Upper lobe of left lung (tissue), 6 donors: Measurements from ENCODE around the gene CLDN25. TPM values are rescaled to one million over a fixed set of nuclear protein-coding genes. Genes with fewer than 3 reads are reported as not detected.
"Not testable (repeated sequence)": the region's sequence is repeated elsewhere in the genome, so short reads cannot be mapped to it uniquely, and the experiment has no call there.

Experiments
- ATAC-seq, 2 donors: fragments of 200-7000 bp; cut with Tn5 transposase; one replicate each; pipeline ENCODE4 v1.9.1; 2022; ENCODE audit warnings: mild to moderate bottlenecking in 2 of 2, moderate library complexity in 2 of 2; ENCODE audit not compliant: low FRiP score in 2 of 2
- DNase-seq, 2 donors: peaks; one replicate each; pipeline ENCODE4 v3.0.0-alpha.2; 2019 to 2020
- H3K27ac ChIP-seq, 4 donors: fragments of 200-600 bp; sonication (generic); one replicate each; pipeline ENCODE4 v1.5.1; 2016 to 2019
- H3K27me3 ChIP-seq, 4 donors: fragments of 200-600 bp; sonication (generic); one replicate each; pipeline ENCODE4 v1.5.1; 2017 to 2019
- H3K36me3 ChIP-seq, 4 donors: fragments of 200-600 bp; sonication (generic); one replicate each; pipeline ENCODE4 v1.5.1; 2016 to 2019
- H3K4me1 ChIP-seq, 4 donors: fragments of 200-600 bp; sonication (generic); one replicate each; pipeline ENCODE4 v1.5.1; 2018 to 2019
- H3K4me3 ChIP-seq, 4 donors: fragments of 200-600 bp; sonication (generic); one replicate each; pipeline ENCODE4 v1.5.1; 2017 to 2019; ENCODE audit warnings: mild to moderate bottlenecking in 2 of 4, moderate library complexity in 1 of 4
- H3K9me3 ChIP-seq, 4 donors: fragments of 200-600 bp; sonication (generic); one replicate each; pipeline ENCODE4 v1.5.1; 2018 to 2019
- CTCF ChIP-seq, 6 experiments: fragments of 450-650 bp in 4 of 6; fragments of 200-600 bp in 2 of 6; sonication (generic) in 2 of 6; IDR thresholded peaks; one replicate each; pipeline ENCODE4 v1.5.1; 2016 to 2019; ENCODE audit warnings: antibody characterized with exemption in 6 of 6
- EP300 ChIP-seq, 4 donors: sonication (generic); formaldehyde crosslinking; IDR thresholded peaks; one replicate each; pipeline ENCODE4 v1.5.1; 2017; ENCODE audit warnings: antibody characterized with exemption in 4 of 4, control low read depth in 2 of 4
- POLR2A ChIP-seq, 4 donors: fragments of 450-650 bp; IDR thresholded peaks; one replicate each; pipeline ENCODE4 v1.5.1; 2016 to 2017; ENCODE audit warnings: antibody characterized with exemption in 4 of 4, mild to moderate bottlenecking in 2 of 4
- POLR2AphosphoS5 ChIP-seq, 2 donors: sonication (generic); formaldehyde crosslinking; IDR thresholded peaks; one replicate each; pipeline ENCODE4 v1.5.1; 2017; ENCODE audit warnings: antibody characterized with exemption in 2 of 2
- WGBS, 2 donors: methylation state at CpG; one replicate each; pipeline ENCODE4 v1.1.5; 2017 to 2018; 5-methylcytosine and 5-hydroxymethylcytosine counted together
- total RNA-seq, 6 donors: library from RNA; depleted of rRNA in 4 of 6; stranded (reverse); fragments of >200 nt in 4 of 6; gene quantifications; one replicate each; pipeline versions ENCODE4 v1.1.0 to v1.2.1, GENCODE V29; 2016 to 2021
- donor health status: DM: no; HTN: no; CAD: no; lungs with moderate emphysema.
- donor health status: DM: no; HTN: yes; CAD: no; lungs with severe emphysema.

The CLDN25 gene
- total RNA-seq, 6 donors from 2014 or later, result not detected

DNA sequence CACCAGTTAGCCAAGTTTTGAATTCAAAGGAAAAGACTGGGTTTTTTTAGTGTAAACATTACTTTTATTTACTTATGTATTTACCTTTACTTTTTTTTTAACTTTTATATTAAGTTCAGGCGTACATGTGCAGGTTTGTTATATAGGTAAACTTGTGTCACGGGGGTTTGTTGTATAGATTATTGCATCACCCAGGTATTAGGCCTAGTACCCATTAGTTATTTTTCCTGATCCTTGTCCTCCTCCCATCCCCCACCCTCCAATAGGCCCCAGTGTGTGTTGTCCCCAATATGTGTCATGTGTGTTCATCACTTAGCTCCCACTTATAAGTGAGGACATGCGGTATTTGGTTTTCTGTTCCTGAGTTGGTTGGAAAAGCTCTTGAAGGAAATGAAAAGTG lies 26.7 kb upstream of the CLDN25 start:
- 96 to 97% methylated on average over 3 of the region's 3 CpGs for WGBS, 2 donors
- no peaks in the 10 kb centered on the region for H3K9me3 ChIP-seq
- ATAC-seq (no peak), DNase-seq (no peak)
- no peak overlapping the region for H3K4me3 ChIP-seq
- H3K27ac ChIP-seq, result no peak overlapping the region
- no peaks in the 10 kb centered on the region for H3K27me3 ChIP-seq
- H3K36me3 ChIP-seq, result peaks cover 5 to 63% (median 31%) of the 10 kb centered on the region in 4 donors
- H3K4me1 ChIP-seq, result no peaks in the 10 kb centered on the region
- TF ChIP-seq CTCF (IDR thresholded peaks at IDR 0.05), result no peak
- TF ChIP-seq POLR2A (IDR thresholded peaks at IDR 0.05), result no peak
- TF ChIP-seq EP300 (IDR thresholded peaks at IDR 0.05), result no peak
- no peak for TF ChIP-seq POLR2AphosphoS5 (IDR thresholded peaks at IDR 0.05)

- peaks cover 6 to 71% (median 36%) of the 10 kb centered on the region in 4 donors for H3K36me3 ChIP-seq
- H3K27me3 ChIP-seq, result no peaks in the 10 kb centered on the region
- H3K4me1 ChIP-seq, result no peaks in the 10 kb centered on the region
- H3K4me3 ChIP-seq, result no peak overlapping the region
- no peak for DNase-seq
- H3K27ac ChIP-seq, result no peak overlapping the region
- H3K9me3 ChIP-seq, result no peaks in the 10 kb centered on the region
- ATAC-seq, result no peak
- 94 to 96% methylated on average over 3 of the region's 3 CpGs for WGBS, 2 donors
- TF ChIP-seq POLR2A (IDR thresholded peaks at IDR 0.05) (no peak), POLR2AphosphoS5 (IDR thresholded peaks at IDR 0.05) (no peak), CTCF (IDR thresholded peaks at IDR 0.05) (no peak), EP300 (IDR thresholded peaks at IDR 0.05) (no peak)
These were observed 19.4 kb upstream of the CLDN25 start for GRCh38 chr11:113760241-113760640.

DNA sequence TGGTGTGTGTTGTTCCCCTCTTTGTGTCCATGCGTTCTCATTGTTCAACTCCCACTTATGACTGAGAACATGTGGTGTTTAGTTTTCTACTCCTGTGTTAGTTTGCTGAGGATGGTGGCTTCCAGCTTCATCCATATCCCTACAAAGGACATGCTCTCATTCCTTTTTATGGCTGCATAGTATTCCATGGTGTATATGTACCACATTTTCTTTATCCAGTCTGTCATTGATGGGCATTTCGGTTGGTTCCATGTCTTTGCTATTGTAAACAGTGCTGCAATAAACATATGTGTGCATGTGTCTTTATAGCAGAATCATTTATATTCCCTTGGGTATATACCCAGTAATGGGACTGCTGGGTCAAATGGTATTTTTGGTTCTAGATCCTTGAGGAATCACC lies 16.6 kb upstream of the CLDN25 start:
- not testable (repeated sequence) for H3K9me3 ChIP-seq, ATAC-seq, DNase-seq, H3K4me1 ChIP-seq, H3K27me3 ChIP-seq, H3K4me3 ChIP-seq, H3K27ac ChIP-seq
- peaks cover 2 to 66% (median 22%) of the 10 kb centered on the region in 4 donors for H3K36me3 ChIP-seq
- WGBS, 2 donors, result 93 to 98% methylated on average over 2 of the region's 2 CpGs

DNA sequence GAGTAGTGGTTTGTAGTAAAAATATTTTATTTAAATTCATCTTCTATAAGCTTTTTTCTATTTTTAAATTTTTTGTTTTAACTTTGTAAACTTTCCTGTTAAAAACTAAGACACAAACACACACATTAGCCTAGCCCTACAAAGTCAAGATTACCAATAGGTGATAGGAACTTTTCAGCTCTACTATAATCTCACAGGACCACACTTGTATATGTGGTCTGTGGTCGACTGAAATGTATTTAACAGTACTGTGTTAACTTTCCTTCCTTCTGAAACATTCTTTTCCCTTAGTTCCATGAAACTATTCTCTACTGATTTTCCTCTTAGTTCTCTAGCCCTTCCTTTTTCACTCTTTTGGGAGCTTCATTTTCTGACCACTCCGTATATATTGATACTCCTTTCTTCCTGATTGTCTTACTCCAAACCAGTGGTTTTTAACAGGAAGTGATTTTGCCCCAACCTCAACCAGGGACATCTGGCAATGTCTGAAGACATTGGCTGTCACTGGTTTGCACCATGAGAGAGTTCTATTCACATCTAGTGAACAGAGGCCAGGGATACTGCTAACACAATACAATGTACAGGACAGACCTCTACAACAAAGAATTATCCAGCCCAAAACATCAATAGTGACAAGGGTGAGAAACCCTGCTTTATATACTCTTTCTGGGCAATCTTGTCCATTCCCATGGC lies 14.9 kb upstream of the CLDN25 start:
- 80 to 83% methylated on average over 2 of the region's 2 CpGs for WGBS, 2 donors
- Histone ChIP-seq H3K27me3 (no peaks in the 10 kb centered on the region), H3K4me1 (no peaks in the 10 kb centered on the region), H3K27ac (no peak overlapping the region), H3K4me3 (no peak overlapping the region), H3K36me3 (peaks cover 5 to 58% (median 9%) of the 10 kb centered on the region in 4 donors), H3K9me3 (no peaks in the 10 kb centered on the region)
- ATAC-seq (no peak), DNase-seq (no peak)
- no peak for TF ChIP-seq CTCF (IDR thresholded peaks at IDR 0.05)
- no peak for TF ChIP-seq POLR2AphosphoS5 (IDR thresholded peaks at IDR 0.05)
- TF ChIP-seq POLR2A (IDR thresholded peaks at IDR 0.05), result no peak
- no peak for TF ChIP-seq EP300 (IDR thresholded peaks at IDR 0.05)

GRCh38 chr11:113771964-113772363 lies 7.6 kb upstream of the CLDN25 start:
- ATAC-seq, result no peak
- no peaks in the 10 kb centered on the region for H3K9me3 ChIP-seq
- DNase-seq, result no peak
- H3K4me3 ChIP-seq, result peak overlapping the region in 2 of 4 donors; percentile 79 to 92
- H3K36me3 ChIP-seq, result peaks cover 0 to 29% (median 3%) of the 10 kb centered on the region in 4 donors
- H3K4me1 ChIP-seq, result peaks cover 11 to 14% (median 13%) of the 10 kb centered on the region in 4 donors
- H3K27ac ChIP-seq, result no peak overlapping the region
- WGBS, 2 donors, result 80 to 95% methylated on average over 3 of the region's 3 CpGs
- no peaks in the 10 kb centered on the region for H3K27me3 ChIP-seq
- no peak for TF ChIP-seq CTCF (IDR thresholded peaks at IDR 0.05)
- TF ChIP-seq EP300 (IDR thresholded peaks at IDR 0.05), result no peak
- TF ChIP-seq POLR2A (IDR thresholded peaks at IDR 0.05), result no peak
- no peak for TF ChIP-seq POLR2AphosphoS5 (IDR thresholded peaks at IDR 0.05)
